A673 (cell line): ENCODE results near the gene SCGB1A1.

Experiments
- EZH2 ChIP-seq: fragments of 200-600 bp; sonication (generic); IDR thresholded peaks from 2 replicates; pipeline ENCODE4 v1.6.1; 2017; ENCODE audit warnings: borderline replicate concordance, low read depth, mild to moderate bottlenecking, mixed read lengths, antibody characterized with exemption, low read length; ENCODE audit not compliant: poor library complexity, severe bottlenecking
- TF ChIP-seq, protein P1 (sequence below): fragments of 300-800, 200-600 bp; sonication (generic); conservative IDR thresholded peaks from 2 replicates; pipeline ENCODE4 v1.5.1; 2017; ENCODE audit warnings: low read depth, mild to moderate bottlenecking, antibody characterized with exemption, low read length, moderate library complexity, mixed read lengths

DNA sequence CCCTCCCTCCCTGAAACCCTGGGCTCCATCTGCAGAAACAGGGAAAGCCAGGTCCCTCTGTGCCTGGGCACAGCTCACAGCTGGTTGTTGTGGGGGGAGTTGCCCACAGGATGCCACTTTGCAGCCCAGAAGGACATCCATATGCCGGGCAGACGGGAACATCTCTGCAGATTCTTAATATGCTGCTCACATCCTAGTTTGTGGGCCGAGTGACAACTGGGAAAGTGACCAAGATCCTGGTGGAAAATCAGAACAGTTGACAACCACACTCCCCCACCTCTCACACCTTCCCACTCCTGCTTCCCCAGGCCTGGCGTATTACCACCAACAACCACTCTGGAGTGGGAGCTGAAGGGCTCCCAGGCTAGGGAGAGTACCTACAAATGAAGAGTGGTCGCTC lies 7.3 kb upstream of the SCGB1A1 start:
- TF ChIP-seq, protein P1, sequence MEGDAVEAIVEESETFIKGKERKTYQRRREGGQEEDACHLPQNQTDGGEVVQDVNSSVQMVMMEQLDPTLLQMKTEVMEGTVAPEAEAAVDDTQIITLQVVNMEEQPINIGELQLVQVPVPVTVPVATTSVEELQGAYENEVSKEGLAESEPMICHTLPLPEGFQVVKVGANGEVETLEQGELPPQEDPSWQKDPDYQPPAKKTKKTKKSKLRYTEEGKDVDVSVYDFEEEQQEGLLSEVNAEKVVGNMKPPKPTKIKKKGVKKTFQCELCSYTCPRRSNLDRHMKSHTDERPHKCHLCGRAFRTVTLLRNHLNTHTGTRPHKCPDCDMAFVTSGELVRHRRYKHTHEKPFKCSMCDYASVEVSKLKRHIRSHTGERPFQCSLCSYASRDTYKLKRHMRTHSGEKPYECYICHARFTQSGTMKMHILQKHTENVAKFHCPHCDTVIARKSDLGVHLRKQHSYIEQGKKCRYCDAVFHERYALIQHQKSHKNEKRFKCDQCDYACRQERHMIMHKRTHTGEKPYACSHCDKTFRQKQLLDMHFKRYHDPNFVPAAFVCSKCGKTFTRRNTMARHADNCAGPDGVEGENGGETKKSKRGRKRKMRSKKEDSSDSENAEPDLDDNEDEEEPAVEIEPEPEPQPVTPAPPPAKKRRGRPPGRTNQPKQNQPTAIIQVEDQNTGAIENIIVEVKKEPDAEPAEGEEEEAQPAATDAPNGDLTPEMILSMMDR, result no peak
- TF ChIP-seq EZH2, result no peak
